B cell (primary cell): ENCODE results near the gene PRKCQ.

Experiments used
- CTCF ChIP-seq: fragments of 200-600 bp; IDR thresholded peaks from one replicate; pipeline ENCODE4 v1.8.0; 2022; ENCODE audit warnings: antibody characterized with exemption, mild to moderate bottlenecking
- EZH2 ChIP-seq: IDR thresholded peaks from 2 replicates; pipeline ENCODE4 v1.6.1; 2012; ENCODE audit warnings: borderline replicate concordance, low read depth, mild to moderate bottlenecking, moderate library complexity, low read length; ENCODE audit not compliant: insufficient read depth, poor library complexity, severe bottlenecking

GRCh38 chr10:6384847-6385246 is 195.2 kb downstream of the PRKCQ start:
- TF ChIP-seq CTCF (no peak), EZH2 (no peak)
